Stimulated activated memory B cell treated with anti-CD40 and anti-IgM and Interleukin-4, amounts not matched to agents 10 μg/mL and 1 μg/mL and 100 μg/mL, for 72 hours (primary cell): ENCODE measurements around the gene TSPAN9.

Experiments used
- ATAC-seq: fragments of 150-1000 bp; cut with Tn5 transposase; 2 replicates; pipeline ENCODE4 v1.10.0; 2021
- H3K27ac Mint-ChIP-seq: one replicate; pipeline ENCODE4 v1.8.0; 2022; ENCODE audit warnings: mild to moderate bottlenecking, mixed read lengths
- H3K27me3 Mint-ChIP-seq: one replicate; pipeline ENCODE4 v1.8.0; 2022; ENCODE audit warnings: mixed read lengths
- H3K36me3 Mint-ChIP-seq: one replicate; pipeline ENCODE4 v1.8.0; 2022; ENCODE audit warnings: mixed read lengths
- H3K4me1 Mint-ChIP-seq: one replicate; pipeline ENCODE4 v1.8.0; 2022; ENCODE audit warnings: mixed read lengths
- H3K4me3 Mint-ChIP-seq: one replicate; pipeline ENCODE4 v1.8.0; 2022; ENCODE audit warnings: mild to moderate bottlenecking, moderate library complexity, mixed read lengths
- H3K9me3 Mint-ChIP-seq: one replicate; pipeline ENCODE4 v1.8.0; 2022; ENCODE audit warnings: mixed read lengths

TSPAN9 gene

GRCh38 chr12:3141339-3142321 lies 64.5 kb downstream of the TSPAN9 start:
- Mint-ChIP-seq H3K36me3 (no peaks in the 10 kb centered on the region), H3K9me3 (no peaks in the 10 kb centered on the region), H3K27me3 (peaks cover 80% of the 10 kb centered on the region), H3K4me1 (no peaks in the 10 kb centered on the region), H3K4me3 (no peak overlapping the region), H3K27ac (no peak overlapping the region)
- no peak for ATAC-seq

GRCh38 chr12:3142386-3142785 lies 65.2 kb downstream of the TSPAN9 start:
- Mint-ChIP-seq H3K36me3 (no peaks in the 10 kb centered on the region), H3K27me3 (peaks cover 85% of the 10 kb centered on the region), H3K4me3 (no peak overlapping the region), H3K4me1 (no peaks in the 10 kb centered on the region), H3K27ac (no peak overlapping the region), H3K9me3 (no peaks in the 10 kb centered on the region)
- ATAC-seq: no peak

- no peaks in the 10 kb centered on the region for H3K4me1 Mint-ChIP-seq
- no peak overlapping the region for H3K27ac Mint-ChIP-seq
- peaks cover 81% of the 10 kb centered on the region for H3K27me3 Mint-ChIP-seq
- no peaks in the 10 kb centered on the region for H3K36me3 Mint-ChIP-seq
- ATAC-seq: no peak
- H3K4me3 Mint-ChIP-seq: no peak overlapping the region
- H3K9me3 Mint-ChIP-seq: no peaks in the 10 kb centered on the region
These were observed 67.3 kb downstream of the TSPAN9 start for GRCh38 chr12:3144495-3144894.

DNA sequence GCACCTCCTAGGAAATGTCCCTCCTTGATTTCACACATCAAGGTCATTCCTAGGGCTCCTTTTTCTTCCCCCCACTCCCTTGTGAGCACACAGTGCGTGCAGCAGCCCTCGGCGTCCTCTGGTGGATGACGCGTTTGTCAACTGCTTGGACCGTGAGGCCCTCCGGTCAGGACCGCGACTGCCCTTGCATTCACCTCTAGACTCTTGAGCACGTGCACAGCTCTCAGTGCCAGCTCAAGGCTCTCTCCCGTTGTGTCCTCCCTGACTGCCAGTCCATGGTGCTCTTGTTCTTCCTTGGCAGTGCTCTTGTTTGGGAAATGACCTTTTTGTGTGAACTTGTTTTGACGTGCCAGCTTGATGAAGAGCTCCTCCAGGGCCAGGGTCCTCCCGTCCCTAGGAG lies 67.9 kb downstream of the TSPAN9 start:
- H3K36me3 Mint-ChIP-seq: no peaks in the 10 kb centered on the region
- H3K4me3 Mint-ChIP-seq: no peak overlapping the region
- no peaks in the 10 kb centered on the region for H3K4me1 Mint-ChIP-seq
- H3K27me3 Mint-ChIP-seq: peaks cover 81% of the 10 kb centered on the region
- H3K27ac Mint-ChIP-seq: no peak overlapping the region
- no peak for ATAC-seq
- H3K9me3 Mint-ChIP-seq: no peaks in the 10 kb centered on the region

GRCh38 chr12:3145546-3146310 lies 68.5 kb downstream of the TSPAN9 start:
- ATAC-seq: no peak
- no peaks in the 10 kb centered on the region for H3K9me3 Mint-ChIP-seq
- H3K27me3 Mint-ChIP-seq: peaks cover 80% of the 10 kb centered on the region

GRCh38 chr12:3147260-3147659 lies 70.1 kb downstream of the TSPAN9 start:
- H3K4me3 Mint-ChIP-seq: no peak overlapping the region
- no peak for ATAC-seq
- H3K27me3 Mint-ChIP-seq: peaks cover 80% of the 10 kb centered on the region
- no peaks in the 10 kb centered on the region for H3K36me3 Mint-ChIP-seq
- no peaks in the 10 kb centered on the region for H3K9me3 Mint-ChIP-seq
- H3K4me1 Mint-ChIP-seq: no peaks in the 10 kb centered on the region
- H3K27ac Mint-ChIP-seq: no peak overlapping the region

More at GRCh38 chr12:3145546-3146310, 68.5 kb downstream of the TSPAN9 start:
- Mint-ChIP-seq H3K36me3 (no peaks in the 10 kb centered on the region), H3K4me1 (no peaks in the 10 kb centered on the region), H3K4me3 (no peak overlapping the region), H3K27ac (no peak overlapping the region)

- no peak overlapping the region for H3K27ac Mint-ChIP-seq
- peaks cover 77% of the 10 kb centered on the region for H3K27me3 Mint-ChIP-seq
- H3K4me1 Mint-ChIP-seq: no peaks in the 10 kb centered on the region
- no peak overlapping the region for H3K4me3 Mint-ChIP-seq
- H3K36me3 Mint-ChIP-seq: no peaks in the 10 kb centered on the region
- peak; percentile 21 for ATAC-seq
- H3K9me3 Mint-ChIP-seq: no peaks in the 10 kb centered on the region
These were observed 71.3 kb downstream of the TSPAN9 start for GRCh38 chr12:3148366-3149000.

DNA sequence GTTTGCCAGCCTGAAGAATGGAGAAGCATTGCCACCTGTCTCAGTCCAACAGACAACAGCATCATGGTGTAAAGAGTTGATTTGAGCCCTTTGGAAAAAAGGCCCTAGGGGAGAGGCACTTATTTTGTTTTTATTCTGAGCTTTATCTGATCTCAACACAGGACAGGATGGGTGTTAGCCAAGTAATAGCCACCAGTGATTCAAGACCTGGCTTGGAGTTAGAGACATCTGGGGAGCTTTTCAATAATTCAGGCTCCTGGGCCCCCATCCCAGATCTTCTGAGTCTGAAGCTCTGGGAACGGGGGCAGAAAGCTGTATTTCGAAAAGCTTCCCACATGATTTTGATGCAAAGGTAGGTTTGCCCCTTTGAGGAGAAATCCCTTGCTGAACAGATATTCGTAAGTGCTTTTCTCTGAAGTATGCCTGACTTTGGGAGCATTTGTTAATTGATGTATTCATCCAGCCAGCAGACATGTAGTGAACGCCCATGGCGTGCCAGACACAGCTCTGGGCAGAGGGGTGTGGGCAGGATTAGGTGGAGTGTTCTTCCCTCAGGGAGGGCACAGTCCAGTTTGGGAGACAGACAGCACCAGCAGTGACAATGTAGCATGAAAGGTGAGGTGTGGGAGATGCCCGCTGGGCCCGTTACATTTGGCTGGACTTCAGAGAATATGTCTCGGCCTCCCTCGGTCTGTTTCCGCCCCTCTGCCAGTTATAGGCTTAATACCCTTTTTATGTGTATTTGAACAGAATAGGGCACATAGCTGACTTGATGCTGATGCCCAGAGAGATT lies 72.5 kb downstream of the TSPAN9 start:
- H3K4me3 Mint-ChIP-seq: no peak overlapping the region
- H3K27ac Mint-ChIP-seq: no peak overlapping the region
- H3K27me3 Mint-ChIP-seq: peaks cover 77% of the 10 kb centered on the region
- no peaks in the 10 kb centered on the region for H3K36me3 Mint-ChIP-seq
- no peaks in the 10 kb centered on the region for H3K9me3 Mint-ChIP-seq
- no peak for ATAC-seq
- H3K4me1 Mint-ChIP-seq: no peaks in the 10 kb centered on the region

GRCh38 chr12:3150308-3150670 lies 73.1 kb downstream of the TSPAN9 start:
- no peaks in the 10 kb centered on the region for H3K36me3 Mint-ChIP-seq
- ATAC-seq: no peak
- peaks cover 77% of the 10 kb centered on the region for H3K27me3 Mint-ChIP-seq
- H3K4me3 Mint-ChIP-seq: no peak overlapping the region
- no peaks in the 10 kb centered on the region for H3K4me1 Mint-ChIP-seq
- no peaks in the 10 kb centered on the region for H3K9me3 Mint-ChIP-seq
- no peak overlapping the region for H3K27ac Mint-ChIP-seq

DNA sequence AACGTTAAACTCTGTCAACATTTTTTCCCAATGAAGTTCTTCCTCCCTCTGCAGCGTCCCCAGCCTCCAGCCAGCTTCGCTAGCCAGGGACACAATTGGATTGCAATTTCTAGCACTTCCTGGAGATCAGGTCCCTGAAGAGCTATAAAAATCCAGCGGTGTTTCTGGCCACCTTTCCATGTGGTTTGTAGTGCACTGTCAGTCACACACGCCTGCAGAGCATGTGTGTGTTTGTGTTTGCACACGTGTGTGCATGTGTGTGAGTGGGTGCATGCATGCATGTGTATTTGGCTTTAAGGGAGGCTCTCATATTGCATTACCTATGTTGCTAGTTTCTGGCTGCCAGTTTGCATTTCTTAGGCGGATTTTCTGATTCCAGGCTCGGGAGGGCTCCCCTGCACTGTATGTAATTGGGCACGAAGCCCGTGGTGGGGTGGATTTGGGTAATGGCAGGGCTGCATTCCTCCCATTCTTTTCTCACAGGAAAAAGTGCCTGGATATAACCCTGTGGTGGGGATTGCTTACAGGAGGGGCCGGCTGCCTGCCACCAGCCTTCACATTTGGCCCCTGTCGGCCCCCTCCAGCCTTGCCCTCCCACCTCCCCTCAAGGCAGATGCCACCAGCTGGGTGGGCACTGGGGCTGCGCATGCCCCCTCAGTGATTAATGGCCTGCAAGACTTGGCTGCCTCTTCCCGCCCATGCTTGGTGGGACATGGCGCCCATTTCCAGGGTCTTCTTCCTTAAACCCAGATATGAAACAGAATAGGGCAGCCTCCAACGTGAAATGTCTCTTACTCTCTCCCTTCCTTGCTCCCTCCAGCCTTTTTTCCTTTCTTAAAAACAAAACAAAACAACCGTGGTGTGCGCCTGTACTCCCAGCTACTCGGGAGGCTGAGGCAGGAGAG lies 74.0 kb downstream of the TSPAN9 start:
- no peak for ATAC-seq
- Mint-ChIP-seq H3K36me3 (no peaks in the 10 kb centered on the region), H3K27me3 (peaks cover 75% of the 10 kb centered on the region), H3K9me3 (no peaks in the 10 kb centered on the region), H3K4me1 (no peaks in the 10 kb centered on the region), H3K27ac (no peak overlapping the region), H3K4me3 (no peak overlapping the region)

- no peak for ATAC-seq
- H3K27ac Mint-ChIP-seq: no peak overlapping the region
- no peaks in the 10 kb centered on the region for H3K4me1 Mint-ChIP-seq
- no peaks in the 10 kb centered on the region for H3K9me3 Mint-ChIP-seq
- no peak overlapping the region for H3K4me3 Mint-ChIP-seq
- no peaks in the 10 kb centered on the region for H3K36me3 Mint-ChIP-seq
- H3K27me3 Mint-ChIP-seq: peaks cover 66% of the 10 kb centered on the region
These were observed 74.9 kb downstream of the TSPAN9 start for GRCh38 chr12:3152011-3152511.

DNA sequence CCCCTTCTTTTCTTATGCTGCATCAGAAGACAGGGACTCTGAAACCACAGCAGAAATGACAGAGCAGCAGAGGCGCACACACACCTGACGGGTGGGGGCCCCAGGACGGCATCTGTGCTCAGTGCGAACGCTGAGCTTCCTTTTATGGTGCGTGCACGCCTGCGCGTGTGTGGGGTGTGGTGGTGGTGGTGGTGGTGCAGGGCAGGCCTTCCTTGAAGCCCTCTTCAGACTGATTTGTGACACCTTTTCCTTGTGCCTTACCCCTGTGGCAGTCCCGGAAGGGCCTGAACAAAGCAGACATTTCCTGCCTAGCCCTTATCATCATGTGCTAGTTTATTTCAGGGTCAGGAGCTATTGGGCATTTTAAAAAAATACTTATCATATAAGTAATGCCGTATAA lies 75.7 kb downstream of the TSPAN9 start:
- no peaks in the 10 kb centered on the region for H3K4me1 Mint-ChIP-seq
- no peak overlapping the region for H3K27ac Mint-ChIP-seq

DNA sequence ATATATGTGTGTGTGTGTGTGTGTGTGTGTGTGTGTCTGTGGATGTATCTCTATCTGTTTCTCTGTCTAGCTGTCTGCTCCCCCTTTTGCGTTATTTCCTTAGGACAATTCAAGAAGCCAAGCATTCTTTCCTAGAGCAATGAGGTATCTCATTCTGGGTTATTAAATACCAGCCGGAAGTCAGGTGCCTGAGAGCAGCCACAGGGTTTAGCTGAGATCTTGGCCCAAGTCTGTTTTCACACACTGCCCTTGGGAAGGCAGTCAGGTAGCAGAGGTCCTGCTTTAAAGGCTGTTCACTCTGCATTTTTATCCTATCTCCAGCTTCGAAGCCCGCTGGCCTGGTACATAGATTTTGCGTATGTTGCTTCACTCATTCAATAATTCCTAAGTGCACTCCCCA lies 76.8 kb downstream of the TSPAN9 start:
- no peak overlapping the region for H3K27ac Mint-ChIP-seq
- H3K4me1 Mint-ChIP-seq: no peaks in the 10 kb centered on the region
- H3K27me3 Mint-ChIP-seq: peaks cover 51% of the 10 kb centered on the region
- no peak overlapping the region for H3K4me3 Mint-ChIP-seq
- no peak for ATAC-seq
- H3K36me3 Mint-ChIP-seq: no peaks in the 10 kb centered on the region
- no peaks in the 10 kb centered on the region for H3K9me3 Mint-ChIP-seq

More for the DNA sequence above, 75.7 kb downstream of the TSPAN9 start:
- peaks cover 58% of the 10 kb centered on the region for H3K27me3 Mint-ChIP-seq
- no peaks in the 10 kb centered on the region for H3K36me3 Mint-ChIP-seq
- H3K9me3 Mint-ChIP-seq: no peaks in the 10 kb centered on the region
- ATAC-seq: peak; percentile 44
- H3K4me3 Mint-ChIP-seq: no peak overlapping the region
